GM23248 (cell line): ENCODE data around the gene ATP8A1.

Experiments
- EZH2 ChIP-seq: fragments of 200-600 bp; sonication (generic); IDR thresholded peaks from 2 replicates; pipeline ENCODE4 v1.6.1; 2018; ENCODE audit warnings: antibody characterized with exemption, mild to moderate bottlenecking; ENCODE audit not compliant: insufficient read depth, poor library complexity, severe bottlenecking
- EZH2phosphoT487 ChIP-seq: fragments of 200-600 bp; sonication (generic); IDR thresholded peaks from 2 replicates; pipeline ENCODE4 v1.6.1; 2018; ENCODE audit warnings: antibody characterized with exemption, moderate library complexity, mild to moderate bottlenecking, low read depth; ENCODE audit not compliant: insufficient read depth

GRCh38 chr4:42454755-42455420, 202.0 kb downstream of the ATP8A1 start:
- TF ChIP-seq EZH2 (no peak), EZH2phosphoT487 (no peak)
